ENCODE results near the gene SLC24A3.

Gene SLC24A3

GRCh38 chr20:19397666-19398065 lies 185.2 kb downstream of the SLC24A3 start:
- no peak for DNase-seq

- DNase-seq = no peak
Observed at GRCh38 chr20:19401096-19401495, 188.7 kb downstream of the SLC24A3 start.

GRCh38 chr20:19403549-19403948 lies 191.1 kb downstream of the SLC24A3 start:
- DNase-seq = no peak

GRCh38 chr20:19404826-19405225 lies 192.4 kb downstream of the SLC24A3 start:
- DNase-seq = no peak

GRCh38 chr20:19405958-19406357 lies 193.5 kb downstream of the SLC24A3 start:
- DNase-seq = no peak

- no peak for DNase-seq
Observed at GRCh38 chr20:19406381-19406780, 193.9 kb downstream of the SLC24A3 start.

- DNase-seq = no peak
Observed at GRCh38 chr20:19407196-19407595, 194.8 kb downstream of the SLC24A3 start.

- DNase-seq = no peak
Observed at GRCh38 chr20:19407736-19408135, 195.3 kb downstream of the SLC24A3 start.

GRCh38 chr20:19408971-19409370 lies 196.5 kb downstream of the SLC24A3 start:
- no peak for DNase-seq

GRCh38 chr20:19411811-19412210 lies 199.4 kb downstream of the SLC24A3 start:
- no peak for DNase-seq

GRCh38 chr20:19412254-19412653 lies 199.8 kb downstream of the SLC24A3 start:
- no peak for DNase-seq

- no peak for DNase-seq
Observed at GRCh38 chr20:19414600-19414999, 202.2 kb downstream of the SLC24A3 start.

GRCh38 chr20:19415786-19416185 lies 203.3 kb downstream of the SLC24A3 start:
- DNase-seq = no peak

GRCh38 chr20:19416627-19417026 lies 204.2 kb downstream of the SLC24A3 start:
- DNase-seq = no peak

GRCh38 chr20:19419396-19419795 lies 207.0 kb downstream of the SLC24A3 start:
- no peak for DNase-seq

GRCh38 chr20:19423097-19423899 lies 210.9 kb downstream of the SLC24A3 start:
- no peak for DNase-seq

- DNase-seq = no peak
Observed at GRCh38 chr20:19423900-19424620, 211.6 kb downstream of the SLC24A3 start.

- no peak for DNase-seq
Observed at GRCh38 chr20:19426356-19426755, 213.9 kb downstream of the SLC24A3 start.

- no peak for DNase-seq
Observed at GRCh38 chr20:19427480-19427879, 215.0 kb downstream of the SLC24A3 start.

- DNase-seq = no peak
Observed at GRCh38 chr20:19427913-19428312, 215.5 kb downstream of the SLC24A3 start.

GRCh38 chr20:19428324-19428723 lies 215.9 kb downstream of the SLC24A3 start:
- DNase-seq = no peak

GRCh38 chr20:19429538-19429937 lies 217.1 kb downstream of the SLC24A3 start:
- DNase-seq = no peak

GRCh38 chr20:19430641-19431315 lies 218.3 kb downstream of the SLC24A3 start:
- DNase-seq = no peak

- no peak for DNase-seq
Observed at GRCh38 chr20:19431316-19431700, 218.9 kb downstream of the SLC24A3 start.

Measured in activated effector memory CD4-positive, alpha-beta T cell treated with Interleukin-2 at 50 U/mL for 16 hours (primary cell).